GM12873 (cell line): ENCODE data around the gene FKBP2.
A peak's percentile ranks its signal among the peaks of the same experiment; 100 is the strongest.

Experiments used
- TF ChIP-seq, protein P1 (sequence below): IDR thresholded peaks from 2 replicates; pipeline ENCODE4 v1.5.1; 2012; ENCODE audit warnings: low read depth, mild to moderate bottlenecking, moderate library complexity, low read length, control low read depth; ENCODE audit not compliant: insufficient read depth; ENCODE audit errors: missing control alignments

Gene FKBP2

GRCh38 chr11:64247729-64248531 lies 7.0 kb downstream of the FKBP2 start:
- TF ChIP-seq, protein P1, sequence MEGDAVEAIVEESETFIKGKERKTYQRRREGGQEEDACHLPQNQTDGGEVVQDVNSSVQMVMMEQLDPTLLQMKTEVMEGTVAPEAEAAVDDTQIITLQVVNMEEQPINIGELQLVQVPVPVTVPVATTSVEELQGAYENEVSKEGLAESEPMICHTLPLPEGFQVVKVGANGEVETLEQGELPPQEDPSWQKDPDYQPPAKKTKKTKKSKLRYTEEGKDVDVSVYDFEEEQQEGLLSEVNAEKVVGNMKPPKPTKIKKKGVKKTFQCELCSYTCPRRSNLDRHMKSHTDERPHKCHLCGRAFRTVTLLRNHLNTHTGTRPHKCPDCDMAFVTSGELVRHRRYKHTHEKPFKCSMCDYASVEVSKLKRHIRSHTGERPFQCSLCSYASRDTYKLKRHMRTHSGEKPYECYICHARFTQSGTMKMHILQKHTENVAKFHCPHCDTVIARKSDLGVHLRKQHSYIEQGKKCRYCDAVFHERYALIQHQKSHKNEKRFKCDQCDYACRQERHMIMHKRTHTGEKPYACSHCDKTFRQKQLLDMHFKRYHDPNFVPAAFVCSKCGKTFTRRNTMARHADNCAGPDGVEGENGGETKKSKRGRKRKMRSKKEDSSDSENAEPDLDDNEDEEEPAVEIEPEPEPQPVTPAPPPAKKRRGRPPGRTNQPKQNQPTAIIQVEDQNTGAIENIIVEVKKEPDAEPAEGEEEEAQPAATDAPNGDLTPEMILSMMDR: no peak

DNA sequence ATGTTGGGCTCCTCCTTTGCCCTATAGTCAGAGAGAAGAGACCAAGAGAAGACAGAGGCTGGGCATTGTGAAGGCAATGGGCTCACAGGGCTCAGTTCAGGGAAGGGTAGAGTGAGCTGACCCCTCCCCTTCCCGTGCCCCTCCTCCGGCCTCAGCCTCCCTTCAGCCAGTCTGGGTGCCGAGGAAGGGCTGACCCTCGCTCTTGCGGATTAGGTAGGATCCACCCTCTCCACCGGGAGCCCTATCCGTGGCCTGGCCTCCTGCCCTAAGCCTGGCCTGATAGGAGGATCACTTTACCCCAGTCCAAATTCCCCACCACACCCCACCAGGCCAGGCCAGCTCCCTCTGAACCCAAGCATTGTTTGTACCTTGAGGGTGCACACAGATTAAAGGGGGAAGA lies 7.7 kb downstream of the FKBP2 start:
- TF ChIP-seq, protein P1: no peak

DNA sequence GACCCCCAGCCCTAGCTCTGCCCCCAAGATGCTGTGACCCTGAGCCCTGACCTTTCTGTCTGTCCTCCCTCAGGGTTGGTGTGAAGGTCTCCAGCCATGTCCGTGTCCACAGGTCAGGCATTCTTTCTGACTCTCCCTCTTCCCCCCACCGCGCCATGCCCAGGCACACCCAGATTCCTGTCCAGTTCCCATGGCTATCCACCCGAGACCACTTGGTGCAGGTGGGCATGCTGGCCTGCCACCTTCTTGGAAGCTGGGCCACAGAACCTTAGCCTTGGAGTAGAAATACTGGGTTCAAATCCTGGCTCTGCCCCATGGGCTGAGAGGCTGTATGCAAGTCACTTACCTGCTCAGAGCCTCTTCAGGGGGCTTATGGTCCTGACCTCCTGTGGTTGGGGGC lies 8.1 kb downstream of the FKBP2 start:
- TF ChIP-seq, protein P1: no peak

DNA sequence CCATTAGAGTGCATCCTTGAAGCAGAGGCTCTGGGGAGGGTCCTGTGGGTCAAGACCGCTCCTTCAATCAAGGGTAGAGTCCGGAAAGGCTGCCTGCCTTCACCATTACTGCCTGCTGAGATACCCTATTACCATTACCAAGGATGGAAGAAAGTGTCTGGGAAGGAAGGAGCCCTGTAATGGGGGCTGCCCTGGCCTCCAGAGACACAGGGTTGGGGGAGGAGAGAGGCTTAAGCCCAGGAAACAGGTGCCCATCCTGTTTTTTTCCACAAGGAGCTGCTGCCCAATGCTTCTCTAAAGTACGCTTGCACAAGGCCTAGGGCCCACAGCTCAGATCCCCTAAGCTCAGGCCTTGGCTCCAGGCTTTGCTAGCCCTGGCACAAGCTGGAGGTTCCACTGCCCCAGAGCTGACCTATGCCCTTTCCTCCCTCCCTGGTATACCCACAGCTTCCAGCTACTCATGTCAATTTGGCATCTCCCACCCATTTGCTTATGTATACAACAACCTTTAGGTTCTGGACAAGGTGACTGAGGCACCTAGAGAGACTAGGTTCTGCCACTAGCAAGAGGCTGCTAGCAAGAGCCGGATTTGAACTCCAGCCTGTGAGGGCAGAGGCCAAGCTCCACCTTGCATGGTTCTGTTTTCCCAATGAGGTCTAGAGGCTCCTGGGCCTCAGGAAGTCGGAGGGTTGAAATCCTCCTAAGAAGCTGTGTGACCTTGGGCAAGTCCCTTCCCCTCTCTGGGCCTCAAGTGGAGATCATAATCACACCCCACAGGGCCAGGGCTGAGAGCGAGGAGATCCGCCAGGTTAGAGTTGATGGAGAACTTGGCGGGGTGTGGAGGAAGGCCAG lies 8.9 kb downstream of the FKBP2 start:
- TF ChIP-seq, protein P1: no peak

DNA sequence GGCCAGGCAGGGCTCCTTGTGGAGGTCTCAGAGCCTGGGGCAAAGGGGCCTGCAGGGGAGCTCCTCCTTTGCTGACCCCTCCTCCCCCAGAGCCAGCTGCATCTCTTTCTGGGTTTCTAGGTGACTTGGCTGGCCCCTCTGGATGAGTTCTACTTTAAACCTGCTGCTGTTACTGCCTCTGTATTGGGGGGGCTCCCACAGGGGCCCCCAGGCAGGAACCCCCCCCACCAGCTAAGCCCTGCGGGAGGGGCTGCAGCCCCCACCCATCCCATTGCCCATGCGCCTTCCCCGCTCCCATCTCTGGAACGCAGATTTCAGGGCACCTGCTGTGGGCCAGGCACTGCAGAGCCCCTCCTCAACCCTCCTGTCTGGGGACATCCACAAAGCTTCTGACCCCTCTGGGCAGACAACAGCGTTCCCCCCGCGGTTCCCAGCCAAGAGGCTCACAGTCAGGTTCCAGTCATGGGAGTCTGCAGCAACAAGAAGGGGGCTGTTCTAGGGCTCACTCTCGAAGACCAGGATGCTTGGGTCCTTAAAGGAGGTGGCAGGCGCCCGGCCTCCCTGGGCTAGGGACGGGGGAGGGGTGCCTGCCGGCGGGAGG lies 9.6 kb downstream of the FKBP2 start:
- TF ChIP-seq, protein P1: no peak

- TF ChIP-seq, protein P1: peak; percentile 59
These were observed 10.3 kb downstream of the FKBP2 start, which contains the start of gene PLCB3 for GRCh38 chr11:64251016-64251752. PLCB3 (plus strand) TSS chr11:64251530; CDS start chr11:64251650, 120 bp downstream.
